ENCODE measurements around the gene TM9SF3. TPM values are rescaled to one million over a fixed set of nuclear protein-coding genes. Genes with fewer than 3 reads are reported as not detected.

Gene TM9SF3
- 99.7 and 137 TPM in 2 replicates for total RNA-seq

DNA sequence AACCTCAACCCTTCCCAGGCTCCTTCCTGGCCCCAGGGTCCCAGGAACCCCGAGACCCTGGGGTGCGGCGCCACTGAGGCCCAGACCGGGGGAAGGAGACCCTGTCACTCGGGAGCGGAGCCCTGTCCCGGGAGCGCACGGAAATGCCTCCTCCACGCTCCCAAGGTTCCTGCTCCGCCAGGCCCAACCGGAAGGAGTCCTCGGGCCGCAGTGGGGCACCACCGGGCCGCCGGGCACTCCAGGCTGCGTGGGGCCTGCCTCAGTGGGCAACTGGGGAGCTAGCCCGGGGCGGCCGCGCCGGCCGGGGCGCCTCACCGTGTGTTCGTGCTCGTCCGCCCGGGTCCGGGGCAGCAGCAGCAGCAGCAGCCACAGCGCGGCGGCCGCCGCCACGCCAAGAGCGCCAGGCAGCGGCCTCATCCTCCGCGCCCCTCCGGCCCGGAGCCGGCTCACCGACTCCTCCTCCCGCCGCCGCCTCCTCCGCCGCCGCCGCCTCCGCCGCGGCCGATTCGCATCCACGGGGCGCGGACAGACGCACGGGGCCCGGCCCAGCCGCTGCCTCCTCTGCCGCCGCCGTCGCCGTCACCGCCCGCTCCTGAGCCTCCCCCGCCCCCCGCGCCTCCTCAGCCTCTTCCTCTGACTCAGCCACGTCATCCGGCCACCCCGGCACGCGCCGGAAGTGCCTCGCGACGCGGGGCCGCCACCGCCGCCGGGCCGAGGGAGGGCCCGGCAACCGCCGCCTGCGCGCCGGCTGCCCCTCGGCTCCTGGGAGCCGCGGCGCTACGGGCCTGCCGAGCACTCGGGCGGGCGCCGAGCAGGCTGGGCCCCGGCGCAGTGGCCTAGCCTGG, at the start of gene TM9SF3:
TSS of gene TM9SF3 (minus strand) at position 594 of the 845 bp plus-strand sequence. CDS start at position 417, 177 bp downstream.

DNA sequence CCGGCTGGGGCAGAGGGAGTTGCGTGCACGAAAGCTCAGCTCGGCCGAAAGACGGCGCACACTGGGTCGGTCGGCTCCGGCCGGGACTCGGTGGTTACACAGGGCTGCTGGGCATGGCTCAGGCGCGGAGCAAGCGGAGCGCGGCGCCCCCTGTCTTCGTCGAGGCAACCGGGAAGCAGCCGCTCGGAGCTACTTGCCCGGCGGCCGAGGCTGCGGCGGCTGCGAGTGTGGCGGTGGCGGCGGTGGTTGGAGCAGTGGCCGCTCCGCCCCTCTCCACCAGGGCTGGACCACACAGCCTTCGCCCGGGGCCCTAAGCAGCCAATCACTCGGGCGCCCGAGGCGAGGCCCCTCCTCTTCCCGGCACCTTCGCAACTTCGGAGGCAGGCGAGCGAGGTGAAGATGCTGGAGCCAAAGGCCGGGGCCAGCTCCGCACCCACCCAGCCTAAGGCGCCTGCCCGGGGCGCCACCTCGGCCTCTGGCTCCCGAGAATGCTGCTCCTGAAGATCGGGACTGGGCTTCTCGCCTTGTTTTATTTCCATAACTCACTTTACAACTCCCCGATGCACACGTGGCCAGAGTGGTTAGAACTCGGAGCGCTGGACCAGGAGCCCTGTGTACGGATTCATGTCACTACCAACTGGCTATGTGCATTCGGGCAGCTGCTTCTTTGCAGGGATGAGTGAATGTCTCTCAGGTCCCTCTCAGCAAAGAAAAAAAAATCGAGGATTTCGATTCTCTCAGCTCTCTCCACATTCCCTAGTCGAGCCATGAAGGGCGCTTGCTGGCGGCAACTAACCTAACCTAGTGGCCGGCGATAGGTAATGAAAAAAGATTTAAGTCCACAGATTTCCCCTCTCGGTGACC, 72.9 kb downstream of the TM9SF3 start, which contains the start of gene TLL2:
TSS of gene TLL2 (minus strand) at position 229 of the 864 bp plus-strand sequence. CDS start 241 bp downstream, outside the sequence.

Other genes starting within 250 kb of the TM9SF3 start
- gene OPALIN, start 228.0 kb downstream of the TM9SF3 start, total RNA-seq, result not detected in 2 replicates
- under 0.01 and 0.09 TPM in 2 replicates for gene TLL2, start 73.1 kb downstream of the TM9SF3 start, total RNA-seq
- 0.14 and 0.74 TPM in 2 replicates for gene PIK3AP1, start 133.5 kb upstream of the TM9SF3 start, total RNA-seq
- gene LCOR, start 245.3 kb upstream of the TM9SF3 start, total RNA-seq, result 8.4 and 13.0 TPM in 2 replicates

Data from smooth muscle cell of bladder (primary cell).